HCT116 (cell line): ENCODE measurements around the gene SLC11A1. TPM values are rescaled to one million over a fixed set of nuclear protein-coding genes. Genes with fewer than 3 reads are reported as not detected.

Experiments
- ATAC-seq: fragments of 200-7000 bp; cut with Tn5 transposase; 2 replicates; pipeline ENCODE4 v1.9.1; 2020; ENCODE audit warnings: mild to moderate bottlenecking, moderate library complexity
- BruUV-seq: library from RNA; stranded (reverse); fragments of 400-500 nt; replicated peaks from 2 replicates; lab custom pipeline; 2021; lab: Mats Ljungman, UMichigan
- CTCF ChIA-PET: fragments of 300-600 bp; sonication (Branson Sonifier 250); formaldehyde crosslinking; loops from one replicate; lab custom pipeline; 2021; ENCODE audit warnings: antibody characterized with exemption; lab: Charles Lee
- POLR2A ChIA-PET: fragments of 300-600, 350-600 bp; sonication (Branson Sonifier 250); formaldehyde crosslinking; loops from one replicate; lab custom pipeline; 2021; ENCODE audit warnings: antibody characterized with exemption; lab: Charles Lee
- RAD21 ChIA-PET, 2 experiments: fragments of 300-600 bp; sonication (Branson Sonifier 250); formaldehyde crosslinking; loops; one replicate each; lab custom pipeline; 2023; ENCODE audit warnings: low total read pairs in 2 of 2; ENCODE audit not compliant: uncharacterized antibody in 2 of 2, unreplicated experiment in 2 of 2, low non-redundant PET in 1 of 2; lab: Charles Lee
- DNase-seq: peaks from one replicate; pipeline ENCODE4 v3.0.0-alpha.2; 2010; ENCODE audit warnings: low read depth, low spot score
- H2AFZ ChIP-seq: fragments of 200-600 bp; shearing (Covaris generic), sonication (generic); 2 replicates; pipeline ENCODE4 v1.6.1; 2017; ENCODE audit warnings: low read depth, mixed run types, mixed read lengths, antibody characterized with exemption, low read length; ENCODE audit not compliant: poor library complexity, severe bottlenecking
- H3K27ac ChIP-seq: 2 replicates; pipeline ENCODE4 v1.5.1; 2012; ENCODE audit warnings: low read depth, low read length
- H3K27me3 ChIP-seq: fragments of 200-600 bp; sonication (generic); 2 replicates; pipeline ENCODE4 v1.6.1; 2016; ENCODE audit warnings: mixed run types, low read length, mixed read lengths; ENCODE audit not compliant: insufficient read depth
- H3K36me3 ChIP-seq, 2 experiments: fragments of 200-500 bp in 1 of 2; fragments of 200-600 bp in 1 of 2; sonication (Bioruptor generic) in 1 of 2; sonication (generic) in 1 of 2; 2 replicates each; pipeline versions ENCODE4 v1.5.1 to v1.6.1; 2014 to 2016; ENCODE audit warnings: low read length in 2 of 2, inconsistent platforms in 1 of 2, mixed read lengths in 1 of 2, mixed run types in 1 of 2; ENCODE audit not compliant: insufficient read depth in 2 of 2, control insufficient read depth in 1 of 2
- H3K4me1 ChIP-seq, 2 experiments: fragments of 200-600 bp in 1 of 2; sonication (generic) in 1 of 2; 2 replicates each; pipeline versions ENCODE4 v1.5.1 to v1.6.1; 2012 to 2017; ENCODE audit warnings: low read length in 2 of 2, inconsistent platforms in 1 of 2, mild to moderate bottlenecking in 1 of 2, mixed read lengths in 1 of 2, mixed run types in 1 of 2, moderate library complexity in 1 of 2; ENCODE audit not compliant: insufficient read depth in 2 of 2, control insufficient read depth in 1 of 2
- H3K4me2 ChIP-seq: fragments of 200-600 bp; sonication (generic); 2 replicates; pipeline ENCODE4 v1.6.1; 2017; ENCODE audit warnings: mixed run types, low read length, mixed read lengths
- H3K4me3 ChIP-seq, 2 experiments: fragments of 200-600 bp in 1 of 2; sonication (generic) in 1 of 2; replicated peaks in 1 of 2; 2 replicates each; pipeline ENCODE4 v1.5.1; 2011 to 2016; ENCODE audit warnings: low read length in 2 of 2, control low read depth in 1 of 2, low read depth in 1 of 2, mild to moderate bottlenecking in 1 of 2, mixed read lengths in 1 of 2, mixed run types in 1 of 2
- H3K79me2 ChIP-seq: fragments of 200-600 bp; sonication (generic); 2 replicates; pipeline ENCODE4 v1.6.1; 2017; ENCODE audit warnings: mild to moderate bottlenecking, mixed run types, low read length, moderate library complexity, mixed read lengths; ENCODE audit not compliant: insufficient read depth
- H3K9ac ChIP-seq: fragments of 200-600 bp; sonication (generic); 2 replicates; pipeline ENCODE4 v1.6.1; 2016; ENCODE audit warnings: low read length, mixed read lengths
- H3K9me2 ChIP-seq: fragments of 200-600 bp; sonication (generic), shearing (Covaris generic); 2 replicates; pipeline ENCODE4 v1.6.1; 2017; ENCODE audit warnings: mixed run types, mild to moderate bottlenecking, moderate library complexity; ENCODE audit not compliant: insufficient read depth
- H3K9me3 ChIP-seq, 2 experiments: fragments of 200-500 bp in 1 of 2; fragments of 200-600 bp in 1 of 2; sonication (Bioruptor generic) in 1 of 2; sonication (generic) in 1 of 2; 2 replicates each; pipeline ENCODE4 v1.6.1; 2014 to 2017; ENCODE audit warnings: low read length in 2 of 2, mixed read lengths in 2 of 2, inconsistent platforms in 1 of 2, low read depth in 1 of 2, mild to moderate bottlenecking in 1 of 2, mixed run types in 1 of 2, moderate library complexity in 1 of 2; ENCODE audit not compliant: control insufficient read depth in 1 of 2, insufficient read depth in 1 of 2
- H4K20me1 ChIP-seq: fragments of 200-600 bp; sonication (generic), shearing (Covaris generic); 2 replicates; pipeline ENCODE4 v1.6.1; 2017; ENCODE audit warnings: mixed run types, mild to moderate bottlenecking, moderate library complexity; ENCODE audit not compliant: insufficient read depth
- CEBPB ChIP-seq: IDR thresholded peaks from 2 replicates; pipeline ENCODE4 v1.6.1; 2012; ENCODE audit warnings: low read depth
- EGR1 ChIP-seq: IDR thresholded peaks from 2 replicates; pipeline ENCODE4 v1.6.1; 2012; ENCODE audit warnings: low read depth
- ELF1 ChIP-seq: IDR thresholded peaks from 2 replicates; pipeline ENCODE4 v1.6.1; 2012; ENCODE audit warnings: low read depth, borderline replicate concordance
- FOSL1 ChIP-seq: IDR thresholded peaks from 2 replicates; pipeline ENCODE4 v1.6.1; 2012; ENCODE audit warnings: low read depth
- MAX ChIP-seq: IDR thresholded peaks from 2 replicates; pipeline ENCODE4 v1.6.1; 2012
- SIN3A ChIP-seq: IDR thresholded peaks from 2 replicates; pipeline ENCODE4 v1.6.1; 2012; ENCODE audit warnings: low read depth
- SP1 ChIP-seq: IDR thresholded peaks from 2 replicates; pipeline ENCODE4 v1.6.1; 2012; ENCODE audit warnings: low read depth
- SRF ChIP-seq: IDR thresholded peaks from 2 replicates; pipeline ENCODE4 v1.6.1; 2012; ENCODE audit warnings: low read depth
- TCF7L2 ChIP-seq: IDR thresholded peaks from 2 replicates; pipeline ENCODE4 v1.7.0; 2011; ENCODE audit warnings: borderline replicate concordance, inconsistent platforms; ENCODE audit not compliant: insufficient read depth, insufficient read length; ENCODE audit errors: extremely low read depth
- intact Hi-C: fragments of 100-400 bp; cut with micrococcal nuclease; formaldehyde crosslinking; loops from 2 replicates; pipeline ENCODE4 v1.10.0; 2022
- total RNA-seq: library from RNA; stranded (reverse); gene quantifications from one replicate; pipeline ENCODE4 v1.2.1, GENCODE V29; 2021; ENCODE audit not compliant: unreplicated experiment
- TF ChIP-seq, protein P1 (sequence below), 3 experiments: fragments of 200-600 bp in 1 of 3; sonication (generic) in 1 of 3; IDR thresholded peaks in 2 of 3; conservative IDR thresholded peaks in 1 of 3; 2 replicates each; pipeline ENCODE4 v1.5.1; 2012 to 2017; ENCODE audit warnings: low read depth in 2 of 3, low read length in 2 of 3, antibody characterized with exemption in 1 of 3, borderline replicate concordance in 1 of 3, control low read depth in 1 of 3, mild to moderate bottlenecking in 1 of 3, mixed read lengths in 1 of 3, mixed run types in 1 of 3, moderate library complexity in 1 of 3; ENCODE audit not compliant: insufficient read depth in 1 of 3
- TF ChIP-seq, protein P2 (sequence below): IDR thresholded peaks from 2 replicates; pipeline ENCODE4 v1.6.1; 2012

Gene SLC11A1
- total RNA-seq, 1 experiment from 2014 or later: 0.42 TPM

DNA sequence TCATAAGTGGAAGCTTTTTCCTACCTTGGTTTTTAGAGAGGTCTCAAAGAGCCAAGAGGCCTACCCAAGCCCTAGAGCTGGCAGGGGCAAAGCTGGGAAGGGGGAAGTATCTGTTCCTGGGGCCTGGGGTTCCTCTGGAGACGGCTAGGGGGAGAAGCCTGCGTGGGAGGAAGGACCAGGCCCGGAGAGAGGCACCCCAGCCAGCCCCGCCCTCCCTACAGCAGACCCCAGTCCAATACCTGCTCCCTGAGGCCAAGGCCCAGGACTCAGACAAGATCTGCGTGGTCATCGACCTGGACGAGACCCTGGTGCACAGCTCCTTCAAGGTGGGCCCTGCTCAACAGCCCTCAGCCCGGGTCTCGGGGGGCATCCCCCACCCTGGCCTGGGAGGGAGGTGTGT, 19.8 kb downstream of the SLC11A1 start:
- ChIA-PET RAD21 (no interaction called here), CTCF (no interaction called here), POLR2A (no interaction called here)
- H3K9me3 ChIP-seq: no peaks in the 10 kb centered on the region
- peaks cover 17 to 18% of the 10 kb centered on the region in 2 experiments for H3K36me3 ChIP-seq
- H3K9ac ChIP-seq: no peak overlapping the region
- ATAC-seq (no peak), DNase-seq (no peak)
- H3K4me1 ChIP-seq: peaks cover 26 to 52% of the 10 kb centered on the region in 2 experiments
- H4K20me1 ChIP-seq: no peaks in the 10 kb centered on the region
- no peak overlapping the region for H3K4me3 ChIP-seq
- intact Hi-C loops: no loop called here
- no peaks in the 10 kb centered on the region for H3K27me3 ChIP-seq
- H3K9me2 ChIP-seq: no peaks in the 10 kb centered on the region
- H3K4me2 ChIP-seq: peak overlapping the region; percentile 86; the same call in 1 of the 2 replicates
- peaks cover 38% of the 10 kb centered on the region for H3K79me2 ChIP-seq
- no peak overlapping the region for H2AFZ ChIP-seq
- TF ChIP-seq EGR1: no peak
- TF ChIP-seq MAX: no peak
- no peak for TF ChIP-seq SIN3A
- TF ChIP-seq ELF1: no peak
- TF ChIP-seq, protein P1, sequence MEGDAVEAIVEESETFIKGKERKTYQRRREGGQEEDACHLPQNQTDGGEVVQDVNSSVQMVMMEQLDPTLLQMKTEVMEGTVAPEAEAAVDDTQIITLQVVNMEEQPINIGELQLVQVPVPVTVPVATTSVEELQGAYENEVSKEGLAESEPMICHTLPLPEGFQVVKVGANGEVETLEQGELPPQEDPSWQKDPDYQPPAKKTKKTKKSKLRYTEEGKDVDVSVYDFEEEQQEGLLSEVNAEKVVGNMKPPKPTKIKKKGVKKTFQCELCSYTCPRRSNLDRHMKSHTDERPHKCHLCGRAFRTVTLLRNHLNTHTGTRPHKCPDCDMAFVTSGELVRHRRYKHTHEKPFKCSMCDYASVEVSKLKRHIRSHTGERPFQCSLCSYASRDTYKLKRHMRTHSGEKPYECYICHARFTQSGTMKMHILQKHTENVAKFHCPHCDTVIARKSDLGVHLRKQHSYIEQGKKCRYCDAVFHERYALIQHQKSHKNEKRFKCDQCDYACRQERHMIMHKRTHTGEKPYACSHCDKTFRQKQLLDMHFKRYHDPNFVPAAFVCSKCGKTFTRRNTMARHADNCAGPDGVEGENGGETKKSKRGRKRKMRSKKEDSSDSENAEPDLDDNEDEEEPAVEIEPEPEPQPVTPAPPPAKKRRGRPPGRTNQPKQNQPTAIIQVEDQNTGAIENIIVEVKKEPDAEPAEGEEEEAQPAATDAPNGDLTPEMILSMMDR (IDR thresholded peaks at IDR 0.05 in 2 of 3, conservative IDR thresholded peaks at IDR 0.05 in 1 of 3; ENCODE audit: borderline replicate concordance in 1 of 3, insufficient read depth in 1 of 3, low read depth in 2 of 3, low read length in 2 of 3): no peak
- no peak for TF ChIP-seq SRF
- TF ChIP-seq CEBPB: no peak
- no peak for TF ChIP-seq SP1
- TF ChIP-seq, protein P2, sequence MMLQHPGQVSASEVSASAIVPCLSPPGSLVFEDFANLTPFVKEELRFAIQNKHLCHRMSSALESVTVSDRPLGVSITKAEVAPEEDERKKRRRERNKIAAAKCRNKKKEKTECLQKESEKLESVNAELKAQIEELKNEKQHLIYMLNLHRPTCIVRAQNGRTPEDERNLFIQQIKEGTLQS: no peak
- no peak for TF ChIP-seq FOSL1
- no peak for TF ChIP-seq TCF7L2
- no TSS peak for BruUV-seq
- H3K27ac ChIP-seq: peak overlapping the region; percentile 95; the same call in 1 of the 2 replicates
